ENCODE measurements around the gene ACAD8.
"Not testable (repeated sequence)": the region's sequence is repeated elsewhere in the genome, so short reads cannot be mapped to it uniquely, and the experiment has no call there.

Gene ACAD8

DNA sequence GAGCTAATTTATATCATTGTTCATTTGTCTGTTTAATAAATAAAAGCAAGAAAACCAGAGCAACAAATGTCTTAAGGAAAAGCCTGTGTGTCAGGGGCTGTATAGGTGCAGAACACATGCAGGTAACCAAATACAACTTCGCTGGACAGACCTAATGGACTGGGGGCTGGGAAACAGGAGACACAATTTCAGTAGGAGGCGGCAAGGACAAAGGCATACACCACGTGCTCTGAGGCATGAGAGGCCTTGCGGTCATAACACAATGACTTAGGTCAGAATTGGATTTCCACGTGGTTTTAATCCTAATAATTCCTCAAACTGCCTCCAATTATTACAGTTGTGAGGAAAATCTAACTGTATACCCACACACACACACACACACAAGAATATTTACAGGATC, 14.1 kb downstream of the ACAD8 start:
- no peak for DNase-seq (ENCODE audit: low spot score)

DNA sequence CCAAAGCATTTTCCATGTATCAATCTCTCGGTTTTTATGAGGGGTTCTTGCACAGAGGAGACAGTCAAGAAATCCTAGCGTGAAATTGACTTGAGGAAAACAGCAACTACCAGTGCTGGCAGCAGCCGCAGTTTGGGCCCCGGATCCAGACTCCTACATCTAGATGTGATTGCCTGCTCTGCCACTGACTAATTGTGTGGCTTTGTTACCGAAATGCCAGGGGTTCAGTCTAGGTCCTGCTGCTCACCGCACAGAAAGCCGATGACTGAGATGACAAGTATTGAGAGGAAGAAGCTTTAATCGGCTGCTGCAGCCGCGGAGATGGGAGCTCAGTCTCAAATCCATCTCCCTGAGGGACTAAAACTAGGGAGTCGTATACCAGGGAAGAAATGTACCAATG, 14.6 kb downstream of the ACAD8 start:
- DNase-seq (ENCODE audit: low spot score), result no peak

DNA sequence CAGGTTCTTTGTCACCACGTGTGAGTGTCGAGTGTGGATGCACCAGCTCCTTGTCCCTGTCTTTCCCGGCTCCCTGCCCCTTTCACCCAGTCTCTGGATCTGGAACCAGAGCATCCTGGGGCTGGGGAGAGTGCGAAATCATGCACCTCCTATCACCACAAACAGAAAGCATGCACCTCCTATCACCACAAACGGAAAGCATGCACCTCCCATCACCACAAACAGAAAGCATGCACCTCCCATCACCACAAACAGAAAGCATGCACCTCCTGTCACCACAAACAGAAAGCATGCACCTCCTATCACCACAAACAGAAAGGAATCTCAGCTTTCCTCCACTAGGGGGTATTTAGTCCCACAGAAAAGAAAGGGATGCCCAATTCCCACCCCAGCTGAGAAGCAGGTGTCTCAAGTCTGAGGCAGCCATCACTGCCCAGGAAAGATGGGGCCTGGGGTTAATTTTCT, 16.9 kb downstream of the ACAD8 start:
- no peak for DNase-seq (ENCODE audit: low spot score)

DNA sequence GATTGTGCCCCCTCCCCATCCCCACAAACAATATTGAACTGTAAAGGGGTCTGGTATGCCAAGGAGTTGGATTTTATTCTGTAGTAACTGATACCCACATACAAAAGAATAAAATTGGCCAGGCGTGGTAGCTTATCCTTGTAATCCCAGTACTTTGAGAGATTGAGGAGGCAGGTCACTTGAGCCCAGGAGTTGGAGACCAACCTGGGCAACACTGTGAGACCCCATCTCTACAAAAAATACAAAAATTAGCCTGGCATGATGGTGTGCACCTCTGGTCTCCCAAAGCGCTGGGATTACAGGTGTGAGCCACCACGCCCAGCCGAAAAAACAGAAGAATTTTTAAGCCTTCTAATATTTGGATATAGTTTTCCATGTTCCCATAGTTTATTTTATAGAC, 18.6 kb downstream of the ACAD8 start:
- no peak for DNase-seq (ENCODE audit: low spot score)

DNA sequence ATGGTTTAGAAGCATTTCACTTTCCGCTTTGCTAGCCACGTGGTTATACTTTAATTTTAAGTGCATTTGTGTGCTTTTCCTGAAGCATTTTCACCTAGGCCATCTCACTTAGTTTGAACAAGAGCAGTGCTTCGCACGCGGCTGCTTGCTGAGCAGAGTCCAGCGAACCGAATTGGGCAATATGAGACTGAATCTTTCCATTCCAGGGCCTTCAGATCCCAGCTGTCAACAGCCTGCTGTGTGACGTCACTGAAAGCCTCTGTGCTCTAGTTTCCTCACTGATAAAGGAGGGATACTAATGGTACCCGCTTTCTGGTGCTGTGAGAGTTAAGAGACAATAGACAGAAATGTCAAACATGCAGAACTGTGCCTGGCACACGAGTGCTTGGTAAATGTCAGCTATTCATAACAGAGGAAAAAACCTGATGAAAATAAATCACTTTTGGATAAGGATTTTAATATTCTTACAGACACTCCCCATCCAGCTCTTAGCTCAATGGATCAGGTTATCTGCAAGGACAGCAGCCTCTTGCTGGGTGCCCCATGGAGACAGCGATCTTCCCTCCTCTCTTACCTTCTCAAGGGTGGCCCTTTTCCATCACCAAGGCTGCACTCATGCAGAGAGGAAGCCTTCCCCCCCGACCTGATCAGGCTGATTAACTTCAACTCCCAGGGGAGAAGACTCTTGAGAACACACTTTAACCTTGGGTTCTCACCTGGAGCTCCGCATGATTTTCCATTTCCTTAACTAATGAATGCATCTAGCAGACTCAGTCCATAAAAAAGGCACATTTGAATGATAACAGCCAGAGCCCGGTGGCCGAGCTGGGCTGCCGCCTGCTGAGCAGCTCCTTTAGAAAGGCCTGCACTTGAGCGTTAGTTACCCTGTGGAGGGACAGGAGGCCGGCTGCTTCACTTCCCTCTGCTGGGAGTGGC, 19.3 kb downstream of the ACAD8 start:
- no peak for DNase-seq (ENCODE audit: low spot score)

DNA sequence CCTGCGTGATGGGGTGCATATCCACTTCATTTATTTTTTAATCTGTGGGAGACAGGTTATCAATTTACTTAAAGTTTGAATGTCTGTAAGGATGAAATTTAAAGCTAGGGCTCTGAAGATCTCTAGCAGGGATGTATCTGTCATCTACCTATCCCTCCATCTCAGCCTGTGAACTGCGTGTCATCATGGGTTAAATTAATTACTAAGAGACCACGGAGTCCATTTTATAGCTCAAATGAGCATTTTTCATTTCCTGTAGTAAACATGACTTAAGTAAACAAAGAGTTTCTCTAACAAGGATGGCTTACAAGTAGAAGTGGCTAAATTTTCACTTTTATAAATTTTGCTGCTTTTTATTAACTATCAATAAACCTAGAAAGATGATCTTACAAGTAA, 19.9 kb downstream of the ACAD8 start:
- DNase-seq (ENCODE audit: low spot score), result no peak

DNA sequence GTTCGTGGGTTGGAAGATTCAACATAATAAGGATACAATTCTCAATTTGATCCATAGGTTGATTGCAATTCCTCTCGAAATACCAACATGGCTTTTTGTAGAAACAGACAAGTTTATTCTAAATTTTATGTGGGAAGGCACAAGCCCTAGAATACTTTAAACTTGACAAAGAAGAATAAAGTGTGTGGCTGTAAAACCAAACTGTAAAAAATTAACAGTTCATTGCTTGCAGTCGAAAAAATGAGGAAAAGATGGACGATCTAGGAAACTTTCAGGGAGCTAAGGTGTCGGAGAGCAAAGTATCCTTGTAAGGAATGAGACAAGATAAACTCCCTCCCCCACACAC, 21.8 kb downstream of the ACAD8 start:
- DNase-seq (ENCODE audit: low spot score), result no peak

DNA sequence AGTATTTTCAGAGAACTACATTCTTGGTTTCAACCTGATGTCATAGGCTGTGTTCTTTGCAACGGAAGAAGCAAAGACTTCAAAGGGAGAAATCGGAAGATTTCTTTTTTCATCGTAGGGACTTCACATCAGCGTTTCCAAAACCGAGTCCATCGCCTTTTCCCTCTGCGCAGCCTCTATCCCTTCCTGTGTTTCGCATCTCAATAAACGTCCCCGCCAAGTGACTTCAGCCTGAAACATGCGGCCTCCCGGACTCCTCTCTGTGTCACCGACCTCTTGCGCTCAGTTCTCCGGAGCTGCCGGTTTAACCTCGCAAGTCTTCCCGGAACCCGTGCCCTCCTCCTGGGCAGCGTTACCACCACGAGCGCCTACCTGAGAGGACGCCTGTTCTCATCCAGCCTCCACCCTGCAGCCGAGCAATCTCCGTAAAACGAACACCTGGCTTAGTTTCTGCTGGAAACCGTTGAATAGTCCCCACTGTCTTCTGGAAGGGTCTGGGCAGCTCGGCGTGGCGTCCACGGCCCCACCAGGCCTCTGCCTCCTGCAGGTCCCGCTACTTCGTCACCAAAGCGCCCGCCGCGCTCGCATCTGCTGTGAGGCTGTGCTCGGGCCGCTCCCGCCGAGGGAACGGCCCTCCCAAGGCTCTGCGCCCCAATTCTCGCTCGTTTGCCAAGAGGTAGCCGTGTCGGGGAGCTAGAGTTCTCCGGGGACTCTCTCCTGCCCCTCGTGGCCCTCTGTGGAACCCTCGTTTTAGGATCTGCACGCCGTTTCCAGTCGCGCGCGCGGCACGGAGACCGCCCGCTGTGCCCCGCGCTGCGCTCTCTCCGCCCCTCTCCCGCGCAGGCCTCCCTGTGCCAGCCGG, 22.4 kb downstream of the ACAD8 start, which contains the start of gene GLB1L3:
Gene GLB1L3 (plus strand): TSS at position 846 of the 862 bp plus-strand sequence. CDS start 362 bp downstream, outside the sequence.
- peak; percentile 9 for DNase-seq (ENCODE audit: low spot score)

DNA sequence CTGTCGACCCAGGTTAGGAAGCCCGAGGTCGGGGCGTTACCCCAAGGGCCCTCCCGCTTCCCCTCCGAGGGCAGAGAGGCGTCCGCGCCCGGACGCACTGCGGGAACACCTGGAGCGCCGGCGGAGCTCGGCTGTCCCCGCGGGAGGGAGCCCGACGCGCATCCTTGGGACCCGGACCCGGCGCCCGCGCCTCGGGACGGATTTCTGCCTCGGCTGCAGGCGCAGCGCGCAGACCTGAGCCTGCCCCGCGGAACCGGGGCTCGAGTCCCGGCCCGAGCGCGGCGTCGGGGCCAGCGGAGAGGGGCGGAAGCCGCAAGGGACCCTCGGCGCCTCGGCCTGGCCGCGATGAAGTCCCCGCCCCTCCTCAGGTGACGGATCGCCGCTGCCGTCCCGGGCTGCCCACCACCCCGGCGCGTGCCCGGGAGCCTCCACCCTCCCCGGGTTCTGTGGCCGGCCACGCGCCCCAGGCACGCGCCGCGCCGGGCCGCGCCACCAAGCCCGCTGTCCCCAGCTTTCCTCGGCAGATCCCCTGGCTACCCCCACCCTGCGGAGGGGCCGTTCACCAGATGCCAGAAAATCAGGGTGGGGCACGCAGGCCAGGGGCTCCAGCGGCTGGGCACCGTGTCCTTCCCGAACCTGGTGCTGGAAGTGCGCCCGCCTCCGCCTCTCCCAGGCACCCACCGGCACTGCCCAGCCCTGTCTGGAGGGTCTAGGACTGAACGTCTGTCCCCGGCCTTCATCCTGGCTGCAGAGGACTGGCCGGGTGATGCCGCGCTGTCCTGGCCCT, 23.2 kb downstream of the ACAD8 start:
- DNase-seq (ENCODE audit: low spot score), result no peak

DNA sequence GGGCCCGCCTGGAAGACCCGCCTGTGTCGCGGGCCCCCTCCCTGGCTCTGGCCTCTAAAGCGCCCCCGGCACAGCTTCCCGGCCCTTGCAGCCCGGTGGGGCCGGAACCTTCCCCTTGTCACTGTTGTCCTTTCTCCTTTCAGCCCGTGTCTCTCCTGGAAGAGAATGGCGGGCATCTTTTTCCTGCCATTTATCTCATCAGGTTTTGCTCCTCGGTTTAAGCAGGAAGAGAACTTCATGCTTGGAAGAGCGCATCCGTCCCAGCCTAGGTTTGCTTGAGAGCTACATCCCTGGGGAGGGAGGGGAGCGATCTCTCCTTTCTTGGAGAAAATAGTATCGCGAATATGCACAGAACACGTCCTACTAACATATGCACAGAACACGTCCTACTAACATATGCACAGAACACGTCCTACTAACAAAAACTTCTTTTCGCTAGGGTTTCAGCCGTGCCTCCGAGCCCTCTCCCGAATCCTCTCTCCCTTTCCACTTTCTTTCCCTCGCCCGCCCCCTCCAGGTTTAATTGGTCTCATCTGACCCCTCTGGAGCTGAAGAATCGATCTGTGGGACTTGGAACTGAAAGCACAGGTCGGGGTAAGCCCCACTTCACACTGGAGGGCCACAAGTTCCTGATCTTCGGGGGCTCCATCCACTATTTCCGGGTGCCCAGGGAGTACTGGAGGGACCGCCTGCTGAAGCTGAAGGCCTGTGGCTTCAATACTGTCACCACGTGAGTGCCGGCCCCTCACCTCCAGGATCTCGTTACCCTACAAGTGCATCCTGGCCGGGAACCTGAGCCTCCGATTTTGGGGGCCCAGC, 24.0 kb downstream of the ACAD8 start:
- DNase-seq (ENCODE audit: low spot score), result no peak

DNA sequence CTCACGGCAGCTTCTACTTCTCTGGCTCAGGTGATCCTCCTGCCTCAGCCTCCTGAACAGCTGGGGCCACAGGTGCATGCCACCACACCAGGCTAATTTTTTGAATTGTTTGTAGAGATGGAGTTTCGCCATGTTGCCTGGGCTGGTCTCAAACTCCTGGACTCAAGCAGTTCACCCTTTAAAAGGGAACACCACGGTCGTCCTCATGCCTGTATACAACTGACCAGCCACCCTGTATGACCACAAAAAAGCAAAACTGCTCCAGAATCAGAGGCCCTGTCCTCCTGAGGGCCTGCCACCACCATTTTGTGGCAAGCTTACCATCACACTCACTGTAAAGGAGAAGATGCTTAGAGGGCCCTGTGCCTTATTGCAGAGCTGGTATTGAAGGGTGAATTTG, 25.0 kb downstream of the ACAD8 start:
- DNase-seq (ENCODE audit: low spot score), result no peak

DNA sequence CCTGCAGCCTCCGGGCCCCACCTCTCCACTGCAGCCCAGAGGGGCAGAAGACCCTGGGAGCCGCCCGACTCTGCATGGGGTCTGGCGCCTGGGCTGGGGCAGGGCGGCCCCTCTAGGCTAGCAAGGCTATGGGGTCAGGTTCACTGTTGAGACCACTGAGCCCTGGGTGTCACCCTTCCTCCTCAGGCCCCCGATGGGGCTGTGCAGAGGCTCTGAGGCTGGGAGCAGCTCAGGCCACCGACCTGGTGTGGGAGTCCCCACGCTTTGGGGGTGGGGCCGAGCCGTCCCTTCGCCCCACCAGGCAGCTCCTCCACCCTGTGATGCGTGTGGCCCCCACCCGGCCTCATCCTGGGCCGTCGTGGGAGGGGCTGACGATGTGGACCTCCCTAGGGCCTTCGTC, 28.3 kb downstream of the ACAD8 start:
- not testable (repeated sequence) for DNase-seq (ENCODE audit: low spot score)

DNA sequence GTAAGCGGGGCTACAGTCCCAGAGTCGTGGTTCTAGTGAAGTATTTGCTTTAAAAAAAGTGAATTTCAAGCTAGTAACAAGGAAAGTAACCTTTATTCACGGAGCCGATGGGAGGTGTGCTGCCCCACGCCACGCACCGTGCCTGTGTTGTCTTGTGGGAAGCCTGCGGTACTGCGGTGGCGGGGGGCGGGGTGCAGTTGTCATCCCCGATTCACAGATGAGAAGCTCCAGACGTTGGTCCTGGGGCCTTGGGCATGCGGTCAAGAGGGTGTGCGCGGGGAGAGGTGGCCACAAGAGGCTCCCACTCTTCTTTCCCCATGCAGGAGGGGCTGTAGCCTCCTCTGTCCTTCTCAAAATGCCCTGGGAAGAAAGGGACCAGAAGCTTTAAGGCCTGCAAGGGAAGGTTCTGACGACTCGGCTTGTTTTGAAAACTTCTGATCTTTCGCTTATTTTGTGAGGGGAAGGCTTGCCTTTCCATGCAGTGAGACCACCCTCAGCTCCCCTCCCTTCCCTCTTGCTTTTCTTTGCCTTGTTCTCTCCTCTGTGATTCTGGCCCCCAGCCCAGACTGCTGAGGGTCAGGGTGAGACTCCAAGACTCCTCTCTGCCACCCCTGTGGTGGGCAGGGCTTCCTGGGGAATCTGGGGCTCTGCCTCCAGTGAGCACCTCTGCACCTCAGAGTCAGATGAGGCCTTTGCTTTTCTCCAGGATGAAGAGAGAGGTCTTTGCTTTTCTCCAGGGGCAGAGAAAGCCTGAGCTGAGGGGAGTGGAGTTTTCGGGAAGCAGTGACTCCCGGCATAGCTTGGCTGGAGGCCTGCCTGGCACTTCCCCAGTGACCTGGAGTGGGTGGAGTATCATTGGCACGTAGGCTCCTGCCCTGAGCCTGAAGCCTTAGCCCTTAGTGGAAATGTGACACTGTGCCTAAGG, 29.0 kb downstream of the ACAD8 start:
- no peak for DNase-seq (ENCODE audit: low spot score)

DNA sequence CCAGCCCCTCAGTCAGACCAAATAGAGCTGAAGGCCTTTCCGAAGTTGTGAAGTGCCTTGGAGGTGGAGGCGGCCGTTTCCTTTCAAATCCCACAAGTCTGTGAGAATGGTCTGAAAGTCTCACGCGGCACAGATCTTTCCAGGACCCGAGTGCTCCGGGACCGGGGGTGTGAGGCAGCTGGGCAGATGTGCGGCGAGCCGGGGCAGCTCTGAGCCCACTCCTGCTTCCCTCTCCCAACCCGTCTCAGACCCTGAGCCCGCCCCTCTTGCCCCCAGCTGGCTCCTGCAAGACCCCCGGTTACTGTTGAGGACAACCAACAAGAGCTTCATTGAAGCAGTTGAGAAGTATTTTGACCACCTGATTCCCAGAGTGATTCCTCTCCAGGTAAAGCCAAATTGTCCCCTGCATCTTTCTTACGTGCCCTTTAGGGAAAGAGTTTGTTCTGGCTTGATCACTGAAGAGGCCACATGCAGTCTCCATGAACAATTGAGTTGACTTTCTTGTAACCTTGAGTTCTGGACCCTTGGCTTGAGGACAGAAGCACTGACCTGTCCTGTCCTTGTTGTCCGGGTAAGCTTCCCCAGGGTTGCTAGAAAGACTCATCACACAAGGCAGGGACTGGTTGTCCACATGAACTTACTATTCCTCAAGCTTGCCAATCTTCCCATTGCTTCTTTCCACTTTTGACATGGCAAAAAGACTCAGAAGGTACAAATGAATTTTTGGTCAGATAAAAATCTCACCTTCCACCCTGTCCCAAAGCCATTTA, 30.3 kb downstream of the ACAD8 start:
- DNase-seq (ENCODE audit: low spot score), result no peak

DNA sequence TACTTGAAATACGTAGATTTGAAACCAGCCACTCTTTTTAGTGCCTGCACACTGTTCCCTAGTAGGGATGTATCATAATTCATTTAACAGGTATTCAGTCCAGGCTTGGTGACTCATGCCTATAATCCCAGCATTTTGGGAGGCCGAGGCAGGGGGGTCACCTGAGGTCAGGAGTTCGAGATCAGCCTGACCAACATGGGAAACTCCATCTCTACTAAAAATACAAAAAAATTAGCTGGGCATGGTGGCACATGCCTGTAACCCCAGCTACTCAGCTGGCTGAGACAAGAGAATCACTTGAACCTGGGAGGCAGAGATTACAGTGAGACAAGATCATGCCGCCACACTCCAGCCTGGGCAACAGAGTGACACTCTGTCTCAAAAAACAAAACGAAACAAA, 31.0 kb downstream of the ACAD8 start:
- not testable (repeated sequence) for DNase-seq (ENCODE audit: low spot score)

DNA sequence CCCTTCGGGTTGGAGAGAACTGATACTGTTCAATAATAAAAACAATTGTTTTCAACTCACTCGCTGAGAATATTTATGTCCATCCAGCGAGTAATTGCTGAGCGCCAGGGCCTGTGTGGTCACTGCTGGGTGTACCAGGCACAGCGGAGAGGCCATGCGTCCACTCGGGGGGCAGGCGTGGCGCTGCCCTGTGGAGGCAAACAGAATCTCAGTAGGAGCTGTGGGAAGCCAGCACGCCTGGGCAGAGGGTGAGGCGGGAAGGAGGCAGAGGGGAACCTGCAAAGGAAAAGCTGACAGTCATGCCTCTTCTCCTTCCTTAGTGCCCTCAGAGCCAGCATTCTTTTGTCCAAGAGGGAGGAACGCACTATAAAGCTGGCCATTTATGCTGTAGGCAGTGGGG, 34.2 kb downstream of the ACAD8 start:
- DNase-seq (ENCODE audit: low spot score), result no peak

DNA sequence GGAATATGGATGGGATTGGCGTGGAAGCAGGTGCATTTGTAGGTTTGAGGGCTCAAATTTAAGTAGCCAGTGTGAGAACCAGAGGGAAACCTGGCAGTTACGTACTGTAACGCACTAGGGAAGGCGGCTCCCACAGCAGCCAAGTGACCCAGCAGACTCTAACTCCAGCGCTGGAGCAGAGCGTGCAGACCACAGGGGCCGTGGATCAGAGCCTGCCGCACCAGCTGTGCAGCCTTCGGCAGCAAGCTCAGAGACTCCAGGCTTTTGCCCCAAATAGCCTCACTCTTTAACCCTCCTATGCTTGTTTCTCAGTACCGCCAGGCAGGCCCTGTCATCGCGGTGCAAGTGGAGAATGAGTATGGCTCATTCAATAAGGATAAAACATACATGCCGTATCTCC, 35.1 kb downstream of the ACAD8 start:
- DNase-seq (ENCODE audit: low spot score), result no peak

DNA sequence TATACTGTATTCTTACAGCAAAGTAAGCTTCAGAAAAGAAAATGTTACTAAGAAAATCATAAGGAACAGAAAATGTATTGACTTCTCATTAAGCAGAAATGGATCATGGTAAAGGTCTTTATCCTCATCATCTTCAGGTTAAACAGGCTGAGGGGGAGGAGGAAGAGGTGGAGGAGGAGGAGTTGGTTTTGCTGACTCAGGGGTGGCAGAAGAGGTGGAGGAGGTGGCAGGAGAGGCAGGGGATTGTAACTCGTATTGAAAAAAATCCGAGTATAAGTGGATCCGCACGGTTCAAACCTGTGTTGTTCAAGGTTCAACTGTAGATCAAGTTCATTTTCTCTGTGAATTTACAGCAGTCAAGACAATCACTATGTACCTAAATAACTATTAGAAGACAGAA, 35.8 kb downstream of the ACAD8 start:
- DNase-seq (ENCODE audit: low spot score), result no peak

DNA sequence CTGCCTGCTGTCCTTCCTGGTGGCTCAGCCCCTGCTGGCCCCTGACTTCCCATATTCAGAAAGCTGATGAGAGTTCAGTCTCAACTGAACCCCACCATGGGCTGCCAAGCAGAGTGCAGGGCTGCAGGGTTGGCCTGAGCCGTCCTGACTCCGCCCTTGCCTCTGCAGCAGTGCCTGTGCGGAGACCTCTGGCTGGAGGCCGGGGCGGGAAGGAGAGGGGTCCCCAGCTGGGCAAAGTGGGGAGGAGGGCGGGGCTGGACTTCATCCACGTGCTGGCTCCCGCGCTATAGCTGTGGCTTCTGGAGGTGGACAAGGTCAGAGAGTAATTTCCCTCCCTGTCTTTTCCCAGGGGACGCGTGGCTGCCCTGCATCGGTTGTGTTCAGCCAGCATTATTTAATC, 36.4 kb downstream of the ACAD8 start:
- DNase-seq (ENCODE audit: low spot score), result no peak

All from hematopoietic multipotent progenitor cell treated with erythropoietin and hydrocortisone succinate and interleukin-3 and kit ligand, for 15 days (in vitro differentiated cells).